GM12865 (cell line): ENCODE data around the gene PCCA.

Source experiments
- DNase-seq: peaks from one replicate; pipeline ENCODE4 v3.0.0; 2010; ENCODE audit warnings: low read depth
- H3K4me3 ChIP-seq: 2 replicates; pipeline ENCODE4 v1.5.1; 2011; ENCODE audit warnings: mild to moderate bottlenecking, low read depth, low read length, control low read depth
- TF ChIP-seq, protein P1 (sequence below): IDR thresholded peaks from 2 replicates; pipeline ENCODE4 v1.5.1; 2011; ENCODE audit warnings: low read length, control low read depth, low read depth, inconsistent platforms; ENCODE audit not compliant: insufficient read depth; ENCODE audit errors: missing control alignments

The PCCA gene

DNA sequence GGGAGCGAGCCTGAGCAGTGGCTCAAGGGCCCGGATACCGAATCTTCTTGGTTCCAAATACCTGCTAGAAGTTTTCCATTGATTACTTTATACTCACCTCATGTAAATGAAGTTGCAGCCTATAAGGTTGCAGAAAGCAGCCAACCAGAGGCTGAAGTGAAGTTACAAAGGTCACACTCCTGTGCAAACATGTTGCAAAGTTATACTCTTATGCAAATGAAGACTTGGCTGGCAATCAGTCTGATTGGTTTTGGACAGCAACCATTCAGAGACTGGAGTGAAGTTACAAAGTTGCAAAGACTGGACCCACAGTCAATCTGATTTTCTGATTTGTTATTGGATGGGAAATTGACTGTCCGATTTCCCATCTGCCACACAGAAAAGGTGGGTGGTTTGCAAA lies 347.2 kb downstream of the PCCA start:
- DNase-seq = no peak
- H3K4me3 ChIP-seq = no peak overlapping the region
- TF ChIP-seq, protein P1, sequence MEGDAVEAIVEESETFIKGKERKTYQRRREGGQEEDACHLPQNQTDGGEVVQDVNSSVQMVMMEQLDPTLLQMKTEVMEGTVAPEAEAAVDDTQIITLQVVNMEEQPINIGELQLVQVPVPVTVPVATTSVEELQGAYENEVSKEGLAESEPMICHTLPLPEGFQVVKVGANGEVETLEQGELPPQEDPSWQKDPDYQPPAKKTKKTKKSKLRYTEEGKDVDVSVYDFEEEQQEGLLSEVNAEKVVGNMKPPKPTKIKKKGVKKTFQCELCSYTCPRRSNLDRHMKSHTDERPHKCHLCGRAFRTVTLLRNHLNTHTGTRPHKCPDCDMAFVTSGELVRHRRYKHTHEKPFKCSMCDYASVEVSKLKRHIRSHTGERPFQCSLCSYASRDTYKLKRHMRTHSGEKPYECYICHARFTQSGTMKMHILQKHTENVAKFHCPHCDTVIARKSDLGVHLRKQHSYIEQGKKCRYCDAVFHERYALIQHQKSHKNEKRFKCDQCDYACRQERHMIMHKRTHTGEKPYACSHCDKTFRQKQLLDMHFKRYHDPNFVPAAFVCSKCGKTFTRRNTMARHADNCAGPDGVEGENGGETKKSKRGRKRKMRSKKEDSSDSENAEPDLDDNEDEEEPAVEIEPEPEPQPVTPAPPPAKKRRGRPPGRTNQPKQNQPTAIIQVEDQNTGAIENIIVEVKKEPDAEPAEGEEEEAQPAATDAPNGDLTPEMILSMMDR = no peak

DNA sequence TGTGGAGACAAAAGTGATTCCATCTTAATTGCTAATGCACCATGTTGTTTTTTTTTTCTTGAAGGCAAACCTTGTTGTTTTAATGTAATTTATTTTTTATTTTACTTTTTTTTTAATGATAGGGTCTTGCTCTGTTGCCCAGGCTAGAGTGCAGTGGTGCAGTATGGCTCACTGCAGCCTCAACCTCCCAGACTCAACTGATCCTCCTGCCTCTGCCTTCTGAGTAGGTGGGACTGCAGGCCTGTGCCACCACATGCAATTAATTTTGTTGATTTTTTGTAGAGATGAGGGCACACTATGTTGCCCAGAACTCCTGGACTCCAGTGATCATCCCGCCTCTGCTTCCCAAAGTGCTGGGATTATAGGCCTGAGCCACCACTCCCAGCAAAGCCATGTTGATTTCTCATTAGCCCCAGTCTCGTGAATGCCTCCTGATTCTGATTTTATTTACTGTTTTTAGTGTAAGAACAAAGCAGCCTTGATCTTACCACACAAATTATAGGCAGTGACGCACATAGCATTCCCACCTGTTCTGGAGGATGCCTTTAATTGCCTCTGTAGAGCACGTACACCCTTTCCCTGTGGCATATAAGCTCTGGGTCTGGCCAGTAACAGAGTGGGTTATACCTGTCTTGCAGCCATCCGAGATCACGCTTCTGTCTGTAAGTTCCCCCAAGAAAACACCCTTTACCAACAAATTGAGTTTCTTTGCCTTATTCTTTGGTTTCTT lies 349.3 kb downstream of the PCCA start:
- H3K4me3 ChIP-seq = no peak overlapping the region
- no peak for DNase-seq
- TF ChIP-seq, protein P1 = no peak

DNA sequence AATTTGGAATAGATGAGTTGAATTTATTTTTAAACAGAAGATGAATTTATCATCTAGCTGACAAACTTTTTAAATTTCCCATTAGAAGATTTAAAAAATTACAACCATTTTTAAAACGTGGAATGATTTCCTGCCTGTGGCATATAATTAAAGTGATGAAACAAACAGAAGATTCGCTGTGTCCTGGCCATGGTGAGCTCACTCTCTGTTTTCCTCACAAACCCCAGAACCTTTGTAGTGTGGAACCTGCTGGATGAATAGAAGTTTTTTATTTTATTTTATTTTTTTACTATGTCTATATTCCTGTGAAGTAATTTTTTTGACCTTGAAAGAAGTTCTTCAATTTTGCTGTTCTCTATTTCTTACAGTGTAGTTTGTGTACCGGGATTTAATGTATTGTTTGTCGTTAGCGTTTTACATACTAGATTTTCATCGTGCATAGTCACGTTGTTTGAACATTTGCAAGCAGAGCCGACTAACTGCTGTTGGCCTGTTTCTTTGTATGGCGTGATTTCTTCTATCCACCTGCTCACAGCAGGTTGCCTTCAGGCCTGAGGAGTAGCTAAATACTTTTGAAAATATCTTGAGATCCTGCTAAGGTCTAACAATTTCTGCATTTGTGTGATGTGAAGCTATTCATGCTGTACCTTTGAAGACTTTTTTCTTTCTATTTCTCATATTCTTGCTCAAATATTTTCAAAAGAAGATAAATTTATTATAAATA lies 350.5 kb downstream of the PCCA start:
- TF ChIP-seq, protein P1 = no peak
- DNase-seq = no peak
- H3K4me3 ChIP-seq = no peak overlapping the region

DNA sequence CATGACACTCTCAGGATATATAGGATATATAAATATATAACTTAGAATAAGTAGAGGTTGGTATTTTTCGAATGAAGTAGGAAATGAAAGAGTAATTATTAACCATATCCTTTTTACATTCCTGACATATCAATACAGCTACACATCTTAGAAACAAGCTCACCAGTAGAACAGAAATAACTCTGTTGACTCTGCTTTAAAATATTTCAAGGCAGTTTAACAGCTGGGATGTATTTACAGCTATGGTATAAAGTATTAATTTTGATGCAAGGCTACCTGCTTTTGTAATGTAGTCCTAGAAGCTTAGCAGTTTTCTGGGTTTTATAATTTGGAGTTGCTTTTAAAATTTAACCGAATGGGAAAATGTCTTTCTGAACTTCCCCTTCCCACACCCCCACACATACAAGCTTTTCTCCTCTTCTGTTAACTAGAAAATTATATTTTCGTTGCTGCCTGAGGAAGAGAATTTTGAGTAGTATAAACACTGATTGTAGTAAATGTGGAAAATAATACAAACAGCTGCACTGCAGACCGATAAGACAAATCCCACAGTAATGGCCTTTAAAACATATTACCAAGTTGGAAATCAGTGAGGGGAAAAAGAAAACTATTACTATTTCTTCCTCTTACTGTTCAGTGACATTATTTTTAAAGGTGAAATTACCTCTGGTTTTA lies 352.0 kb downstream of the PCCA start:
- TF ChIP-seq, protein P1 = no peak
- no peak for DNase-seq
- H3K4me3 ChIP-seq = no peak overlapping the region

DNA sequence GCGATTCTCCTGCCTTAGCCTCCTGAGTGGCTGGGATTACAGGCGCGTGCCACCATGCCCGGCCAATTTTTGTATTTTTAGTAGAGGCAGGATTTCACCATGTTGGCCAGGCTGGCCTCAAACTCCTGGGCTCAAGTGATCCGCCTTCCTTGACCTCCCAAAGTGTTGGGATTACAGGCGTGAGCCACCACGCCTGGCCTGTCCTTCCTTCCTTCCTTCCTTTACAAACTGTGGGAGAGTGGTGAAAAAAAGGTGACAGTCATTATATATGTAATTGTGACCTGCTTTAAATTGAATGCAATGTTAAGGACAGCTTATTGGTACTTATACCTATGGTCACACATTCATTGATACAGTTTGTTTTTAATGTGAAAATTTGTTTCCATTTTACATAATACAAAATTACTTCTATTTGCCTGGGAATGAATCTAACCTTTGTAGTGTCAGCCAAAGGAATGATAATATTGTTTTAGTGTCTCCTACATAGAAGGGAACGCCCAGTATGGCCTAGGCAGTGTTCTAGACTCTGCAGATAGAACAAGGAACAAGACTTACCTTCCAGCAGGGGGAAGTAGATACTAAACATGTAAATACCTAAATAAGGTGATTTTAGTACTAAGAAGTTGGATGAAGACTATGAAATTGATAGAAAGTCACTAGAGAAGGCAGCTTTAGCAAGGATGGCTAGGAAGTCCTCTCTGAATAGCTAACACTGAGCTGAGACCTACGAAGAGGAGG lies 353.4 kb downstream of the PCCA start:
- DNase-seq = no peak
- H3K4me3 ChIP-seq = no peak overlapping the region
- TF ChIP-seq, protein P1 = no peak

DNA sequence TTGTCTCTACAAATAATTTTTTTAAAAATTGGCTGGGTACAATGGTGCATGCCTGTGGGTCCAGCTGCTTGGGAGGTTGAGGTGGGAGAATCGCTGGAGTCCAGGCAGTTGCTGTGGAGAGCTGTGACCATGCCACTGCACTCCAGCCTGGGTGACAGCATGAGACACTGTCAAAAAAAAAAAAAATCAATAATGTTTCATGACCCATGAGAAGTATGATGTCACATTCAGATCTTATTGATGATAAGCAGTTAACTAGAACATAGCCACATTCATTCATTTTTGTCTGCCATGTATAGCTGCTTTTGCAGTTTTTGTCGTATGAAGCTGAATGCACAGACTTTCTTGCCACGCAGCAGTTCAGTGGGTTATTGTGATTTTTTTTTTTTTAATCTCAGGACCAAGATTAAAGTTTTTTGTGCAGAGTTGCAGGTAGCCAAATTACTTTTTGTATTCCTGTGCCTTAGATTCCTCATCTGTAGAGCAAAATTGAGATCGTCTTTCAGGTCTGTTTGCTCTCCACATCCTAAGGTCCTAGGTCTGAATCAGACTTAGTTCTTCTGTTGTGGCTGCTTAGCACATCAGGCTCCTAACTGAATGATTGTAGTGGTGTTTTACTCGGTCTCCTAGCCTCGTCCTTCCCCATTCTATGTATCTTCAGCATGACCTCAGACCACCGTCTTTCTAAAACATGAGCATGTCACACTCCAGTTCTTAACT lies 354.5 kb downstream of the PCCA start:
- DNase-seq = no peak
- no peak overlapping the region for H3K4me3 ChIP-seq
- TF ChIP-seq, protein P1 = no peak
